ENCODE measurements around the gene WDFY3.

Gene WDFY3

GRCh38 chr4:84901740-84902281 is 64.7 kb downstream of the WDFY3 start:
- Histone ChIP-seq H3F3A (ENCODE audit: insufficient read depth) (no peaks in the 10 kb centered on the region), H3K36me3 (ENCODE audit: low read length) (no peaks in the 10 kb centered on the region), H3K79me2 (ENCODE audit: insufficient read depth, low read length) (no peaks in the 10 kb centered on the region), H3K4me3 (ENCODE audit: insufficient read depth, low read length, poor library complexity, severe bottlenecking) (no peak overlapping the region), H2AFZ (ENCODE audit: low read depth, low read length, severe bottlenecking) (no peak overlapping the region), H3K4me2 (ENCODE audit: low read depth, low read length, poor library complexity, severe bottlenecking) (no peak overlapping the region), H3K9me2 (replicated peaks; ENCODE audit: insufficient read depth, low read length) (no peaks in the 10 kb centered on the region), H3K27ac (ENCODE audit: low read depth, low read length) (no peak overlapping the region), H3K9ac (ENCODE audit: low read length) (no peak overlapping the region), H3K9me3 (ENCODE audit: insufficient read depth, low read length) (no peaks in the 10 kb centered on the region), H3K27me3 (ENCODE audit: low read length) (no peaks in the 10 kb centered on the region), H4K20me1 (ENCODE audit: low read depth, low read length) (no peaks in the 10 kb centered on the region)
- TF ChIP-seq CTCF (IDR thresholded peaks at IDR 0.05; ENCODE audit: insufficient read depth, low read length, poor library complexity, severe bottlenecking): no peak
- TF ChIP-seq EZH2phosphoT487 (conservative IDR thresholded peaks at IDR 0.05; ENCODE audit: low read length): no peak

GRCh38 chr4:84901173-84901572 is 65.3 kb downstream of the WDFY3 start:
- no peak for TF ChIP-seq CTCF (IDR thresholded peaks at IDR 0.05; ENCODE audit: insufficient read depth, low read length, poor library complexity, severe bottlenecking)
- no peak for TF ChIP-seq EZH2phosphoT487 (conservative IDR thresholded peaks at IDR 0.05; ENCODE audit: low read length)
- Histone ChIP-seq H3K9me2 (replicated peaks; ENCODE audit: insufficient read depth, low read length) (no peaks in the 10 kb centered on the region), H3K36me3 (ENCODE audit: low read length) (no peaks in the 10 kb centered on the region), H3K27ac (ENCODE audit: low read depth, low read length) (no peak overlapping the region), H3K9ac (ENCODE audit: low read length) (no peak overlapping the region), H4K20me1 (ENCODE audit: low read depth, low read length) (no peaks in the 10 kb centered on the region), H3F3A (ENCODE audit: insufficient read depth) (no peaks in the 10 kb centered on the region), H3K4me2 (ENCODE audit: low read depth, low read length, poor library complexity, severe bottlenecking) (no peak overlapping the region), H3K9me3 (ENCODE audit: insufficient read depth, low read length) (no peaks in the 10 kb centered on the region), H3K27me3 (ENCODE audit: low read length) (no peaks in the 10 kb centered on the region), H3K79me2 (ENCODE audit: insufficient read depth, low read length) (no peaks in the 10 kb centered on the region), H3K4me3 (ENCODE audit: insufficient read depth, low read length, poor library complexity, severe bottlenecking) (no peak overlapping the region), H2AFZ (ENCODE audit: low read depth, low read length, severe bottlenecking) (no peak overlapping the region)

GRCh38 chr4:84899616-84900015 is 66.9 kb downstream of the WDFY3 start:
- Histone ChIP-seq H3K36me3 (ENCODE audit: low read length) (no peaks in the 10 kb centered on the region), H3K9me2 (replicated peaks; ENCODE audit: insufficient read depth, low read length) (no peaks in the 10 kb centered on the region), H3F3A (ENCODE audit: insufficient read depth) (no peaks in the 10 kb centered on the region), H3K27me3 (ENCODE audit: low read length) (no peaks in the 10 kb centered on the region), H3K4me2 (ENCODE audit: low read depth, low read length, poor library complexity, severe bottlenecking) (no peak overlapping the region), H3K79me2 (ENCODE audit: insufficient read depth, low read length) (no peaks in the 10 kb centered on the region), H3K4me3 (ENCODE audit: insufficient read depth, low read length, poor library complexity, severe bottlenecking) (no peak overlapping the region), H3K9ac (ENCODE audit: low read length) (no peak overlapping the region), H3K27ac (ENCODE audit: low read depth, low read length) (no peak overlapping the region), H4K20me1 (ENCODE audit: low read depth, low read length) (no peaks in the 10 kb centered on the region), H2AFZ (ENCODE audit: low read depth, low read length, severe bottlenecking) (no peak overlapping the region), H3K9me3 (ENCODE audit: insufficient read depth, low read length) (no peaks in the 10 kb centered on the region)
- TF ChIP-seq EZH2phosphoT487 (conservative IDR thresholded peaks at IDR 0.05; ENCODE audit: low read length): no peak
- TF ChIP-seq CTCF (IDR thresholded peaks at IDR 0.05; ENCODE audit: insufficient read depth, low read length, poor library complexity, severe bottlenecking): no peak

Measured in SU-DHL-6 (cell line).